ENCODE measurements around the gene ALDH1L1. TPM values are rescaled to one million over a fixed set of nuclear protein-coding genes. Genes with fewer than 3 reads are reported as not detected.

The ALDH1L1 gene
- total and polyA plus RNA-seq, 2 donors (not counting 1 experiment from before 2014, with no cell fraction given) = not detected

GRCh38 chr3:126200534-126200933 is 20.1 kb upstream of the ALDH1L1 start:
- ChIA-PET CTCF (no interaction called here), POLR2A (no interaction called here)
- no peaks in the 10 kb centered on the region for H3K9me3 ChIP-seq (ENCODE audit: control extremely low read depth in 1 of 3, control insufficient read depth in 2 of 3, insufficient read depth in 1 of 3, low read length in 2 of 3)
- Mint-ChIP-seq H3K27me3 (peaks cover 28% of the 10 kb centered on the region), H3K4me3 (no peak overlapping the region), H3K4me1 (no peaks in the 10 kb centered on the region), H3K27ac (no peak overlapping the region), H3K9me3 (ENCODE audit: insufficient read depth) (no peaks in the 10 kb centered on the region)
- H3K27me3 ChIP-seq (replicated peaks in 1 of 4; ENCODE audit: control extremely low read depth in 1 of 4, control insufficient read depth in 3 of 4, insufficient read depth in 4 of 4, low read length in 3 of 4) = peaks cover 0 to 6% (median 2%) of the 10 kb centered on the region in 4 experiments
- ATAC-seq (ENCODE audit: low read depth) (no peak), DNase-seq (no peak)
- no peaks in the 10 kb centered on the region for H3K79me2 ChIP-seq (ENCODE audit: control insufficient read depth, insufficient read depth, low read length)
- no peak overlapping the region for H3K4me2 ChIP-seq (replicated peaks; ENCODE audit: low read depth, low read length, poor library complexity, severe bottlenecking)
- intact Hi-C loops (cut with micrococcal nuclease) = no loop called here
- no peaks in the 10 kb centered on the region for H3K4me1 ChIP-seq (ENCODE audit: control insufficient read depth in 2 of 2, insufficient read depth in 2 of 2, low read length in 2 of 2)
- H4K20me1 ChIP-seq (ENCODE audit: control insufficient read depth, insufficient read depth, low read length, poor library complexity, severe bottlenecking) = no peaks in the 10 kb centered on the region
- no peak overlapping the region for H2AFZ ChIP-seq (ENCODE audit: insufficient read depth, low read depth, low read length, poor library complexity, severe bottlenecking)
- WGBS (ENCODE audit: insufficient coverage) = no CpG with 5 or more reads among the region's 3 CpGs
- H3K4me3 ChIP-seq (ENCODE audit: control extremely low read depth in 1 of 5, extremely low read depth in 1 of 5, insufficient read depth in 1 of 5, low read depth in 2 of 5, low read length in 4 of 5) = no peak overlapping the region
- no peak overlapping the region for H3K9ac ChIP-seq (ENCODE audit: low read length)
- no peak overlapping the region for H3K27ac ChIP-seq (ENCODE audit: low read length in 2 of 2)
- no peaks in the 10 kb centered on the region for H3K36me3 ChIP-seq (replicated peaks in 1 of 2; ENCODE audit: control extremely low read depth in 1 of 2, control insufficient read depth in 1 of 2, extremely low read depth in 1 of 2, insufficient read depth in 2 of 2, low read length in 1 of 2)
- no peak for TF ChIP-seq EZH2 (IDR thresholded peaks at IDR 0.05; ENCODE audit: borderline replicate concordance, insufficient read depth, low read depth, low read length, poor library complexity, severe bottlenecking)
- TF ChIP-seq, protein P1, sequence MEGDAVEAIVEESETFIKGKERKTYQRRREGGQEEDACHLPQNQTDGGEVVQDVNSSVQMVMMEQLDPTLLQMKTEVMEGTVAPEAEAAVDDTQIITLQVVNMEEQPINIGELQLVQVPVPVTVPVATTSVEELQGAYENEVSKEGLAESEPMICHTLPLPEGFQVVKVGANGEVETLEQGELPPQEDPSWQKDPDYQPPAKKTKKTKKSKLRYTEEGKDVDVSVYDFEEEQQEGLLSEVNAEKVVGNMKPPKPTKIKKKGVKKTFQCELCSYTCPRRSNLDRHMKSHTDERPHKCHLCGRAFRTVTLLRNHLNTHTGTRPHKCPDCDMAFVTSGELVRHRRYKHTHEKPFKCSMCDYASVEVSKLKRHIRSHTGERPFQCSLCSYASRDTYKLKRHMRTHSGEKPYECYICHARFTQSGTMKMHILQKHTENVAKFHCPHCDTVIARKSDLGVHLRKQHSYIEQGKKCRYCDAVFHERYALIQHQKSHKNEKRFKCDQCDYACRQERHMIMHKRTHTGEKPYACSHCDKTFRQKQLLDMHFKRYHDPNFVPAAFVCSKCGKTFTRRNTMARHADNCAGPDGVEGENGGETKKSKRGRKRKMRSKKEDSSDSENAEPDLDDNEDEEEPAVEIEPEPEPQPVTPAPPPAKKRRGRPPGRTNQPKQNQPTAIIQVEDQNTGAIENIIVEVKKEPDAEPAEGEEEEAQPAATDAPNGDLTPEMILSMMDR (IDR thresholded peaks at IDR 0.05) = no peak

DNA sequence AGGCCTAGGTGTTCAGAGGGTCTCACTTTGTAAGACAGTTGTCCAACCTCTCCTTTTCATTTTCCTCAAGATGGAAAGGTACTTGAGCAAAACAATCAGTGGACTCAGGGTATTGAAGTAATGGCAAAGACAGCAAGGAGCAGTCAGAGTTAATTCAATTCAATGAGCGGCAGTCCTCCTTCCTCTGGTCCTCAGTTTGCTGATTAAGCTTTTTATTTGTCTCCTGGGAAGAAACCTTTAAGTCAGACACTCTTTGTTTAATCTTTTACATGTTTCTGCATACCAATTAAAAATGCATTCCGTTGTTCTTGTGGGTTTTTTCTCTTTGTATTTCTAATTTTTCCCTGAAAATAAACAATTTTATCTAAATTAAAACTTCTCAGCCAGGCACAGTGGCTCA is 18.9 kb upstream of the ALDH1L1 start:
- Histone ChIP-seq H3K4me3 (ENCODE audit: control extremely low read depth in 1 of 5, extremely low read depth in 1 of 5, insufficient read depth in 1 of 5, low read depth in 2 of 5, low read length in 4 of 5) (no peak overlapping the region), H3K27me3 (replicated peaks in 1 of 4; ENCODE audit: control extremely low read depth in 1 of 4, control insufficient read depth in 3 of 4, insufficient read depth in 4 of 4, low read length in 3 of 4) (peaks cover 0 to 6% (median 2%) of the 10 kb centered on the region in 4 experiments), H3K27ac (ENCODE audit: low read length in 2 of 2) (no peak overlapping the region), H3K9me3 (ENCODE audit: control extremely low read depth in 1 of 3, control insufficient read depth in 2 of 3, insufficient read depth in 1 of 3, low read length in 2 of 3) (peaks cover 0 to 1% (median 0%) of the 10 kb centered on the region in 3 donors), H2AFZ (ENCODE audit: insufficient read depth, low read depth, low read length, poor library complexity, severe bottlenecking) (no peak overlapping the region), H3K4me1 (ENCODE audit: control insufficient read depth in 2 of 2, insufficient read depth in 2 of 2, low read length in 2 of 2) (no peaks in the 10 kb centered on the region), H3K79me2 (ENCODE audit: control insufficient read depth, insufficient read depth, low read length) (no peaks in the 10 kb centered on the region), H4K20me1 (ENCODE audit: control insufficient read depth, insufficient read depth, low read length, poor library complexity, severe bottlenecking) (no peaks in the 10 kb centered on the region), H3K36me3 (replicated peaks in 1 of 2; ENCODE audit: control extremely low read depth in 1 of 2, control insufficient read depth in 1 of 2, extremely low read depth in 1 of 2, insufficient read depth in 2 of 2, low read length in 1 of 2) (no peaks in the 10 kb centered on the region), H3K4me2 (replicated peaks; ENCODE audit: low read depth, low read length, poor library complexity, severe bottlenecking) (no peak overlapping the region), H3K9ac (ENCODE audit: low read length) (no peak overlapping the region)
- intact Hi-C loops (cut with micrococcal nuclease) = no loop called here
- DNase-seq = no peak
- Mint-ChIP-seq H3K27me3 (peaks cover 23% of the 10 kb centered on the region), H3K4me3 (no peak overlapping the region), H3K27ac (no peak overlapping the region), H3K9me3 (ENCODE audit: insufficient read depth) (peaks cover 3% of the 10 kb centered on the region), H3K4me1 (no peaks in the 10 kb centered on the region)
- ChIA-PET POLR2A (no interaction called here), CTCF (interaction anchor here (1.1 to 1.9 kb wide), 2 partner anchors 10 to 62 kb away, joined by 3 to 6 read pairs; no protein-coding TSS in a partner anchor)
- no peak for ATAC-seq (ENCODE audit: low read depth)
- WGBS (ENCODE audit: insufficient coverage) = 100% methylated on average over 1 of the region's 2 CpGs
- TF ChIP-seq EZH2 (IDR thresholded peaks at IDR 0.05; ENCODE audit: borderline replicate concordance, insufficient read depth, low read depth, low read length, poor library complexity, severe bottlenecking) = no peak
- TF ChIP-seq, protein P1 (IDR thresholded peaks at IDR 0.05) = no peak
